Thymus (tissue), 11 donors: ENCODE measurements around the gene PTPRU. TPM values are rescaled to one million over a fixed set of nuclear protein-coding genes. Genes with fewer than 3 reads are reported as not detected.
"Not testable (repeated sequence)": the region's sequence is repeated elsewhere in the genome, so short reads cannot be mapped to it uniquely, and the experiment has no call there.

Source experiments
- DNase-seq, 9 donors: peaks; one replicate each; pipeline ENCODE4 v3.0.0-alpha.2; 2013; ENCODE audit warnings: low spot score in 9 of 9, low read depth in 6 of 9, missing footprints in 1 of 9
- H3K27ac ChIP-seq, 2 donors: one replicate each; pipeline ENCODE4 v1.5.1; 2013; ENCODE audit warnings: control low read depth in 1 of 2, low read depth in 1 of 2, low read length in 1 of 2, mild to moderate bottlenecking in 1 of 2, moderate library complexity in 1 of 2
- H3K27me3 ChIP-seq, 2 donors: one replicate each; pipeline ENCODE4 v1.5.1; 2013; ENCODE audit warnings: low read length in 1 of 2; ENCODE audit not compliant: control insufficient read depth in 2 of 2, insufficient read depth in 1 of 2
- H3K36me3 ChIP-seq, 2 donors: one replicate each; pipeline ENCODE4 v1.5.1; 2013; ENCODE audit warnings: low read length in 1 of 2, mild to moderate bottlenecking in 1 of 2, moderate library complexity in 1 of 2; ENCODE audit not compliant: control insufficient read depth in 2 of 2, insufficient read depth in 2 of 2
- H3K4me1 ChIP-seq, 2 donors: one replicate each; pipeline ENCODE4 v1.5.1; 2013; ENCODE audit warnings: low read length in 2 of 2; ENCODE audit not compliant: control insufficient read depth in 2 of 2, insufficient read depth in 2 of 2
- H3K4me3 ChIP-seq, 2 donors: one replicate each; pipeline ENCODE4 v1.5.1; 2013; ENCODE audit warnings: low read length in 2 of 2, control low read depth in 1 of 2, mild to moderate bottlenecking in 1 of 2
- H3K9me3 ChIP-seq, 2 donors: one replicate each; pipeline ENCODE4 v1.5.1; 2013; ENCODE audit warnings: low read length in 1 of 2, mild to moderate bottlenecking in 1 of 2; ENCODE audit not compliant: control insufficient read depth in 2 of 2, insufficient read depth in 1 of 2
- WGBS: extraction: QIAGEN DNeasy Blood & Tissue Kit; methylation state at CpG from one replicate; pipeline ENCODE4 v1.1.7; 2013; 5-methylcytosine and 5-hydroxymethylcytosine counted together
- polyA plus RNA-seq: library from polyadenylated mRNA; stranded (reverse); fragments of 200-250 nt; gene quantifications from one replicate; pipeline ENCODE4 v1.2.3, GENCODE V29; 2013
- total RNA-seq: library from RNA; stranded (reverse); fragments of 120-200 nt; gene quantifications from one replicate; pipeline ENCODE4 v1.2.4, GENCODE V29; 2013
- donor health status: healthy.

PTPRU gene
- total and polyA plus RNA-seq, 2 donors, result 5.5 to 6.3 TPM

DNA sequence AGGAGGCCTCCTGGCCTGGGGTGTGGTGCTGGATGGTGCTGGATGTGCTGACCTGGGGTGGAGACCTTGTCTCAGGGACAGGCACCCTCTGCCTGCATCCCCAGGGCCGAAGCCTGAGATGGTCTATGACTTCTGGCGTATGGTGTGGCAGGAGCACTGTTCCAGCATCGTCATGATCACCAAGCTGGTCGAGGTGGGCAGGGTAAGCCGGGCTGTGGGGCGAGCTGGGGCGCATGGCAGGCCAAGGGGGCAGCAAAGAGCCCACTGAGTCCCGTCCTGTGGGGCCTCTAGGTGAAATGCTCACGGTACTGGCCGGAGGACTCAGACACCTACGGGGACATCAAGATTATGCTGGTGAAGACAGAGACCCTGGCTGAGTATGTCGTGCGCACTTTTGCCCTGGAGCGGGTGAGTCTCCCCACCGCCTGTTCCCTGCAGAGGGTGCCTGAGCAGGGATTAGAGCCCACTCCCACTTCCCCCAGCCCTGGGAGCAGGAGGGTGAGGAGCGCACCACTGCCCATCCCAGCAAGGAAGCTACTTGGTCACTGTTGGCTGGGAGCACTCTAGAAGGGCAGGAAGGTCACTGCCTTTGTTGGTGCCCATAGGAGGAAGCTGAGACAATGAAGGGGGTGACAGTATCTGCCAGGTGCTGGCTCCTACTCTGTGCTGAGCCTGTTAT is 75.2 kb downstream of the PTPRU start:
- DNase-seq, result no peak

DNA sequence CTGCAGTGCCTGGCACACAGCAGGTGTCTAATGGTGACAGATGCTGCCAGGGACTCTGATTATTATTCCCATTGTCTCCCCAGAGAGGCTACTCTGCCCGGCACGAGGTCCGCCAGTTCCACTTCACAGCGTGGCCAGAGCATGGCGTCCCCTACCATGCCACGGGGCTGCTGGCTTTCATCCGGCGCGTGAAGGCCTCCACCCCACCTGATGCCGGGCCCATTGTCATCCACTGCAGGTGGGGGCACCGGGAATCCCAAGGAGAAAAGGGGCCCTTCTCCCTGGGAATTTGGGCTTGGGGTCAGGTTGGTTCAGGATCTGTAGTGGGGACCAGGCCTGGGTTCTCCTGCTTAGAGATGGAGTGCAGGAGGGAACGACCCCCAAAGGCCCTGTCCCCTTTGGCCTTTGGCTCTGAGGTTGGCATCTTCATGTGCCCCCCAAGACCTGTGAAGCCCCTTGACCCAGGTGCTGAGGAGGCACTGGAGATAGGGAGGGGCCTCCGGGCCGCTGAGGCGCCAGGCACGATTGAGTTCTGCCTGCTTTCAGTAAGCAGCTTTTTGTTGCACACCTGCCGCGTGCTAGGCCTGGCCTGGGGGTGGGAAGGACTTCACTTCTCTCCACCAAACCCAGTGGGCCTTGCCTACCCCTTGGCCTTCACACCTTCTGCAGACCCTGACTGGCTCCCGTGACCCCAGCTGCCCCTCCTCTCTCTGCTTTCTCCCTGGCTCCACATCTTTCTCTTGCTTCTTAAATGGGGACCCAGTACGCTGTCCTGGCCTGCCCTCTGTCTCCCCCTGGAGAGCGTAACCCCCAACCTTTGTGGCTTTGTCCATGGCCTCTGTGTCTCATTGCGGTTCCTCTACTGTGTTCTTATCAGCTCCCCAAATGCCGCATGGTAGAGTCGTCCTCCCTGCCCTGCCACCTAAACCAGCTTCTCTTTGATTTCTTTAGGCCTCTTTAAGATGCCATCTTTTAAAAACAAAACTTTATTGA is 76.4 kb downstream of the PTPRU start:
- WGBS, result 95% methylated on average over 24 of the region's 24 CpGs
- no peak overlapping the region for H3K4me3 ChIP-seq
- H3K27me3 ChIP-seq, result no peaks in the 10 kb centered on the region
- H3K9me3 ChIP-seq, result no peaks in the 10 kb centered on the region
- H3K27ac ChIP-seq, result no peak overlapping the region
- no peaks in the 10 kb centered on the region for H3K4me1 ChIP-seq
- no peaks in the 10 kb centered on the region for H3K36me3 ChIP-seq
- DNase-seq, result no peak

More for the DNA sequence above, 75.2 kb downstream of the PTPRU start:
- H3K9me3 ChIP-seq, result no peaks in the 10 kb centered on the region
- H3K27me3 ChIP-seq, result no peaks in the 10 kb centered on the region
- no peaks in the 10 kb centered on the region for H3K4me1 ChIP-seq
- no peaks in the 10 kb centered on the region for H3K36me3 ChIP-seq
- H3K27ac ChIP-seq, result no peak overlapping the region
- WGBS, result 97% methylated on average over 16 of the region's 16 CpGs
- H3K4me3 ChIP-seq, result no peak overlapping the region

DNA sequence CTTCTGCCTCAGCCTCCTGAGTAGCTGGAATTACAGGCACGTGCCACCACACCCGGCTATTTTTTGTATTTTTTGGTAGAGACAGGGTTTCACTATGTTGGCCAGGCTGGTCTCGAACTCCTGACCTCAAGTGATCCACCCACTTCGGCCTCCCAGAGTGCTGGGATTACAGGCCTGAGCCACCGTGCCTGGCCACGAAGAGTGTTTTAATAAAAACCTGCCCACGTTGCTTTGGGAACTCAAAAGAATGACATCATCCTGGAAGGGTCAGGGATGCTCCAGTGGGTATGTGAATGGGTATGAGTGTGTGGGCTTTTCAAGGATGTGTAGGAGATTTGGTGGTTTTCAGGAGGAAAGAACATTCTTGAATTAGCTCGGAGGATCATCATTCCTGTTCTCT is 78.4 kb downstream of the PTPRU start:
- DNase-seq, H3K4me3 ChIP-seq, H3K27me3 ChIP-seq, H3K9me3 ChIP-seq, H3K36me3 ChIP-seq, H3K4me1 ChIP-seq, H3K27ac ChIP-seq: not testable (repeated sequence)
- WGBS, result 93% methylated on average over 8 of the region's 8 CpGs

DNA sequence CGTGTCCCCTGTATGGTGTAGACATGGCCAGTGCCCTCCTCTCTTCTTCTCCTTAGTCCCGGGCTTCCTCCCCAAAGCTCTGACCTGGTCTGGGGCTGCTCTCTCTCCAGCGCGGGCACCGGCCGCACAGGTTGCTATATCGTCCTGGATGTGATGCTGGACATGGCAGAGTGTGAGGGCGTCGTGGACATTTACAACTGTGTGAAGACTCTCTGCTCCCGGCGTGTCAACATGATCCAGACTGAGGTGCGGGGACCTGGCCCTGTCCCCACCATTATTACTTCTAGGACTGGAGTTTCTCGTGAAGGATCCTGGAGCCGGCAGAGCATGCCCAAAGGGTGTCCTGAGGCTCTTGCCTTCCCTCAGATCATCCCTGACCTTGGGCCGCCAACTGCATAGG is 78.9 kb downstream of the PTPRU start:
- no peak overlapping the region for H3K4me3 ChIP-seq
- no peak for DNase-seq
- H3K4me1 ChIP-seq, result no peaks in the 10 kb centered on the region
- no peaks in the 10 kb centered on the region for H3K9me3 ChIP-seq
- H3K27me3 ChIP-seq, result no peaks in the 10 kb centered on the region
- 97% methylated on average over 15 of the region's 15 CpGs for WGBS
- no peaks in the 10 kb centered on the region for H3K36me3 ChIP-seq
- no peak overlapping the region for H3K27ac ChIP-seq

DNA sequence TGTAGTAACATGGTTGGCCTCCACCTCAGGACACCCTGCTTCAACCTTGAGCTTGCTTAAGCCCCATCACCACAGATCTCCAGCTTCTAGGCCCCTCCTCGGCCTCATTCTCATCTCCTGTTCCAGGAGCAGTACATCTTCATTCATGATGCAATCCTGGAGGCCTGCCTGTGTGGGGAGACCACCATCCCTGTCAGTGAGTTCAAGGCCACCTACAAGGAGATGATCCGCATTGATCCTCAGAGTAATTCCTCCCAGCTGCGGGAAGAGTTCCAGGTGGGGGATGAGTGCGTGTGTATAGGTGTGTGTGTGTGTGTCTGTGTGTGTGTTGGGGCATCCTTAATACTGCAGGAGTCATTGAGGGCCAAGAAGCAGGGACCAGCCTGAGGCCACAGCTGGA is 79.6 kb downstream of the PTPRU start:
- Histone ChIP-seq H3K9me3 (no peaks in the 10 kb centered on the region), H3K27me3 (no peaks in the 10 kb centered on the region), H3K4me1 (no peaks in the 10 kb centered on the region), H3K4me3 (no peak overlapping the region), H3K27ac (no peak overlapping the region), H3K36me3 (no peaks in the 10 kb centered on the region)
- no peak for DNase-seq
- WGBS, result 95% methylated on average over 4 of the region's 4 CpGs

DNA sequence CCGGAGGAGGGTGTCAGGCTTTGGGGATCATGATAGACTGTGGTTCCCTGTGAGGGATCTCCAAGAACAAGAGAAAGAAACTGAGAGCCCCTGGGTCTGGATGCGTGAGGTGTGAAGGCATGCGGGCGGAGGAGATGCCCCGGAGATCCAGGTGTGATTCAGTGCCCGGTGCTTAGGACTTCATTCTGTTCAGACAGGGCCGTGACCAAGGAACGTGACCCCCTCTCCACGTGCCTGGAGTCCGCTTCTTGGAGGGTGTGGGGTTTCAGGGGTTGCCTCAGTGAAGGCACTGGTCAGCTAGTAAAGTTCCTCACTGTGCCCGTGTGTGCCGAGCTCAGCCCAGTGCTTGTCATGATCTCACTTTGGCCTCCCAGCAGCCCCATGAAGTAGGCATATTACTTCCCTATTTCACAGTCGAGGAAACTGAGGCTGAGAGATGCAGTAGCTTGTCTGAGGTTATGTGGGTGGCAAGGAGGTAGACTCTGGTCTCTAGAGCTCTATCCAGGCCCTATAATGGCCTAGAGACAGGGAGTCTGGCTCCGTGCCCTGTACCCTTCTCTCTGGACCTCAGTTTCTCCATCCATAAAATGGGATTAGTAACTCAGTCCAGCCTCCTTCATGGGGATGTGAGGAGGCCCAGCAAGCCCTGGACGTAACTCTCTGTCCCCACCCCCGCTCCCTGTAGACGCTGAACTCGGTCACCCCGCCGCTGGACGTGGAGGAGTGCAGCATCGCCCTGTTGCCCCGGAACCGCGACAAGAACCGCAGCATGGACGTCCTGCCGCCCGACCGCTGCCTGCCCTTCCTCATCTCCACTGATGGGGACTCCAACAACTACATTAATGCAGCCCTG is 81.0 kb downstream of the PTPRU start:
- H3K27ac ChIP-seq, result no peak overlapping the region
- no peaks in the 10 kb centered on the region for H3K27me3 ChIP-seq
- H3K4me3 ChIP-seq, result no peak overlapping the region
- H3K36me3 ChIP-seq, result no peaks in the 10 kb centered on the region
- H3K4me1 ChIP-seq, result no peaks in the 10 kb centered on the region
- no peak for DNase-seq
- H3K9me3 ChIP-seq, result no peaks in the 10 kb centered on the region
- 94% methylated on average over 30 of the region's 30 CpGs for WGBS

DNA sequence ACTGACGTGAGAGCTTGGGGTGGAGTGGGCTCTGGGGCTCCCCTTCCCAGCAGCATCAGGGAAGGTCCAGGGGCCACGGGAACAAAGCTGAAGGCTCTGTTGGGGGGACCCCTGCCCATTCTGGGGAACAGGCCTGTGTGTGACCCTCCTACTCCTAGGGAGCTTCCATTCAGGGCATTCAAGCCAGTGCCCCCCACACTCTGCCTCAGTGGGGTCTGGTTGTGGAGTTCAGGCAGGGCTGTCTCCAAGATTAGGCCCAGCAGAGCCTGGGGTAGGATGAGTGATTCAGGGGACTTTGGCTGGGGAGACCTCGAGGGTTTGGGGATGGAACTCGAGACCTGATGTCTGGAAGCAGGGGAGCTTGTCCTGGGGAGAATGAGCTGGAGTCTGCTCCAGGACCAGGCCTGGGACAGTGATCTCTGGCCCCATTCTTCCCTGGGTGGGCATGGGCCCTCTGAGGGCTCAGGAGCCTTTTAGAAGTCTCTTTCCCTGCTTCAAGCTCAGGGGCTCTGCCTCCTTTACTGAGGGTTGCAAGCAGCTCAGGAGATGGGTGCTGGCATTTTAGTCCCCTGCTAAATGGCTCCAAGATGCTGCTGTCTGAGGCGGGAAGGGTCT is 81.7 kb downstream of the PTPRU start:
- no peak overlapping the region for H3K4me3 ChIP-seq
- no peak overlapping the region for H3K27ac ChIP-seq
- no peak for DNase-seq
- H3K4me1 ChIP-seq, result no peaks in the 10 kb centered on the region
- WGBS, result 91% methylated on average over 5 of the region's 5 CpGs
- no peaks in the 10 kb centered on the region for H3K9me3 ChIP-seq
- H3K27me3 ChIP-seq, result no peaks in the 10 kb centered on the region
- no peaks in the 10 kb centered on the region for H3K36me3 ChIP-seq

DNA sequence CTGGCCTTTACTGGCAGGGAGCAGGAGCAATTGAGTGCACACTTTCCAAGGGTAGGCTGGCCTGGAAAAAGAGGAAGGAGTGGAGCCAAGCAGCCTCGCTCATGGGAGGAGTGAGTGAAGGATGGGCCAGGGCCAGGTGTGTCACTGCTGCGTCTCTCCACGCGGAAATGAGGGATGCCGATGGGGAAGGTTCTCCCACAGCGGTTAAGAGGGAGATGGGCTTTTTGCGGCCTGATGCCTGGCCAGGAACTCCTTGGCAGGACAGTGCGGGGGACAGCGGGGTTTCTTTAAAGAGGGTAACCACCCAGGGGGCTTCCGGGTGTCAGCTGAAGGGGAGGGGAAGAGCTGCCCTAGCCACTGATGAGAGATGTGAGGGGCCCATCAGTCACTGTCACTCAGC is 82.4 kb downstream of the PTPRU start:
- no peaks in the 10 kb centered on the region for H3K27me3 ChIP-seq
- 94% methylated on average over 10 of the region's 10 CpGs for WGBS
- H3K4me3 ChIP-seq, result no peak overlapping the region
- no peak overlapping the region for H3K27ac ChIP-seq
- no peak for DNase-seq
- H3K9me3 ChIP-seq, result no peaks in the 10 kb centered on the region
- no peaks in the 10 kb centered on the region for H3K36me3 ChIP-seq
- no peaks in the 10 kb centered on the region for H3K4me1 ChIP-seq
